H9 (cell line): ENCODE measurements around the gene ERCC4. TPM values are rescaled to one million over a fixed set of nuclear protein-coding genes. Genes with fewer than 3 reads are reported as not detected.
A peak's percentile ranks its signal among the peaks of the same experiment; 100 is the strongest.

Experiments used
- DNase-seq: peaks from one replicate; pipeline ENCODE4 v3.0.0-alpha.2; 2017
- H2AFZ ChIP-seq: one replicate; pipeline ENCODE4 v1.6.1; 2013; ENCODE audit warnings: mild to moderate bottlenecking, low read length, control low read depth, moderate library complexity
- H2AK5ac ChIP-seq: 2 replicates; pipeline ENCODE4 v1.6.1; 2013; ENCODE audit warnings: low read length, control low read depth, mixed read lengths; ENCODE audit not compliant: insufficient read length
- H2BK120ac ChIP-seq: one replicate; pipeline ENCODE4 v1.6.1; 2013; ENCODE audit warnings: low read depth, mild to moderate bottlenecking, low read length, control low read depth, inconsistent platforms; ENCODE audit not compliant: poor library complexity, severe bottlenecking
- H2BK12ac ChIP-seq: 2 replicates; pipeline ENCODE4 v1.6.1; 2013; ENCODE audit warnings: low read length, control low read depth, mixed read lengths, low read depth; ENCODE audit not compliant: insufficient read length
- H2BK15ac ChIP-seq: 2 replicates; pipeline ENCODE4 v1.6.1; 2013; ENCODE audit warnings: low read depth, low read length, control low read depth
- H2BK20ac ChIP-seq: one replicate; pipeline ENCODE4 v1.6.1; 2013; ENCODE audit warnings: low read depth, mild to moderate bottlenecking, low read length, control low read depth, inconsistent platforms; ENCODE audit not compliant: poor library complexity, severe bottlenecking
- H2BK5ac ChIP-seq: 2 replicates; pipeline ENCODE4 v1.6.1; 2013; ENCODE audit warnings: low read length, control low read depth, mixed read lengths; ENCODE audit not compliant: insufficient read length
- H3K14ac ChIP-seq: 2 replicates; pipeline ENCODE4 v1.6.1; 2013; ENCODE audit warnings: low read length, control low read depth; ENCODE audit not compliant: insufficient read depth
- H3K18ac ChIP-seq: 2 replicates; pipeline ENCODE4 v1.6.1; 2013; ENCODE audit warnings: low read depth, mild to moderate bottlenecking, mixed read lengths, low read length, control low read depth; ENCODE audit not compliant: insufficient read length
- H3K23ac ChIP-seq: 2 replicates; pipeline ENCODE4 v1.6.1; 2013; ENCODE audit warnings: low read length, control low read depth, mixed read lengths, low read depth; ENCODE audit not compliant: insufficient read length
- H3K23me2 ChIP-seq: 2 replicates; pipeline ENCODE4 v1.6.1; 2013; ENCODE audit warnings: low read depth, mild to moderate bottlenecking, mixed read lengths, low read length, control low read depth; ENCODE audit not compliant: insufficient read length, poor library complexity, severe bottlenecking
- H3K27ac ChIP-seq: 2 replicates; pipeline ENCODE4 v1.5.1; 2013; ENCODE audit warnings: low read length, control low read depth, mixed read lengths, low read depth; ENCODE audit not compliant: insufficient read length
- H3K27me3 ChIP-seq: 2 replicates; pipeline ENCODE4 v1.6.1; 2013; ENCODE audit warnings: low read length, control low read depth, inconsistent platforms; ENCODE audit not compliant: insufficient read depth
- H3K4ac ChIP-seq: 2 replicates; pipeline ENCODE4 v1.6.1; 2013; ENCODE audit warnings: low read depth, mild to moderate bottlenecking, control low read depth, inconsistent platforms, low read length, moderate library complexity
- H3K4me1 ChIP-seq: 2 replicates; pipeline ENCODE4 v1.6.1; 2013; ENCODE audit warnings: low read length, control low read depth, inconsistent platforms; ENCODE audit not compliant: insufficient read depth
- H3K4me2 ChIP-seq: 2 replicates; pipeline ENCODE4 v1.6.1; 2013; ENCODE audit warnings: low read length, control low read depth, mixed read lengths; ENCODE audit not compliant: insufficient read length, insufficient read depth
- H3K56ac ChIP-seq: 2 replicates; pipeline ENCODE4 v1.6.1; 2013; ENCODE audit warnings: low read depth, mild to moderate bottlenecking, mixed read lengths, low read length, control low read depth; ENCODE audit not compliant: insufficient read length
- H3K79me1 ChIP-seq: 2 replicates; pipeline ENCODE4 v1.6.1; 2013; ENCODE audit warnings: low read depth, mild to moderate bottlenecking, moderate library complexity, low read length, control low read depth, inconsistent platforms; ENCODE audit not compliant: insufficient read depth, poor library complexity, severe bottlenecking
- H3K79me2 ChIP-seq: 2 replicates; pipeline ENCODE4 v1.6.1; 2013; ENCODE audit warnings: low read length, control low read depth, inconsistent platforms; ENCODE audit not compliant: insufficient read depth
- H3K9ac ChIP-seq: 2 replicates; pipeline ENCODE4 v1.6.1; 2013; ENCODE audit warnings: low read length, control low read depth, mixed read lengths; ENCODE audit not compliant: insufficient read length; ENCODE audit errors: extremely low read depth
- H3K9me3 ChIP-seq: one replicate; pipeline ENCODE4 v1.6.1; 2013; ENCODE audit warnings: low read depth, low read length, inconsistent platforms; ENCODE audit not compliant: control insufficient read depth
- H3T11ph ChIP-seq: one replicate; pipeline ENCODE4 v1.6.1; 2013; ENCODE audit warnings: mild to moderate bottlenecking, low read length, control low read depth, inconsistent platforms
- H4K20me1 ChIP-seq: one replicate; pipeline ENCODE4 v1.6.1; 2013; ENCODE audit not compliant: control insufficient read depth, insufficient read length, insufficient read depth
- H4K5ac ChIP-seq: 2 replicates; pipeline ENCODE4 v1.6.1; 2013; ENCODE audit warnings: low read depth, mild to moderate bottlenecking, mixed read lengths, low read length, control low read depth; ENCODE audit not compliant: insufficient read length
- H4K8ac ChIP-seq: replicated peaks from 2 replicates; pipeline ENCODE4 v1.6.1; 2013; ENCODE audit warnings: low read length, control low read depth, mixed read lengths, low read depth; ENCODE audit not compliant: insufficient read length
- H4K91ac ChIP-seq: 2 replicates; pipeline ENCODE4 v1.6.1; 2013; ENCODE audit warnings: low read depth, mild to moderate bottlenecking, moderate library complexity, mixed read lengths, low read length, control low read depth; ENCODE audit not compliant: insufficient read length
- H3K27ac Mint-ChIP-seq, 3 experiments: 2 replicates in 2 of 3; 3 replicates in 1 of 3; pipeline ENCODE4 v1.8.0; 2020 to 2021; ENCODE audit warnings: mixed read lengths in 3 of 3, mild to moderate bottlenecking in 1 of 3, moderate library complexity in 1 of 3
- H3K27me3 Mint-ChIP-seq: 2 replicates; pipeline ENCODE4 v1.8.0; 2021; ENCODE audit warnings: low read depth, mild to moderate bottlenecking, moderate library complexity, mixed read lengths
- H3K36me3 Mint-ChIP-seq, 3 experiments: 2 replicates in 2 of 3; 3 replicates in 1 of 3; pipeline ENCODE4 v1.8.0; 2020 to 2021; ENCODE audit warnings: low read depth in 3 of 3, mixed read lengths in 3 of 3; ENCODE audit not compliant: insufficient read depth in 1 of 3
- H3K4me1 Mint-ChIP-seq, 2 experiments: 2 replicates each; pipeline ENCODE4 v1.8.0; 2020; ENCODE audit warnings: mixed read lengths in 2 of 2
- H3K4me3 Mint-ChIP-seq, 2 experiments: 2 replicates in 1 of 2; 3 replicates in 1 of 2; pipeline ENCODE4 v1.8.0; 2020 to 2021; ENCODE audit warnings: mild to moderate bottlenecking in 2 of 2, mixed read lengths in 2 of 2, moderate library complexity in 1 of 2
- H3K9me3 Mint-ChIP-seq, 2 experiments: 2 replicates in 1 of 2; 3 replicates in 1 of 2; pipeline ENCODE4 v1.8.0; 2020; ENCODE audit warnings: mild to moderate bottlenecking in 2 of 2, mixed read lengths in 2 of 2, moderate library complexity in 1 of 2
- CTCF ChIP-seq: fragments of 200-600 bp; sonication (generic); conservative IDR thresholded peaks from 3 replicates; pipeline ENCODE4 v1.8.0; 2021; ENCODE audit warnings: antibody characterized with exemption, mild to moderate bottlenecking
- WGBS: extraction: QIAGEN DNeasy Blood & Tissue Kit; methylation state at CpG from one replicate; pipeline ENCODE4 v1.1.7; 2013; ENCODE audit warnings: missing lambda C conversion rate, low lambda C conversion rate, mixed read lengths; ENCODE audit not compliant: insufficient read length; ENCODE audit errors: extremely low coverage; 5-methylcytosine and 5-hydroxymethylcytosine counted together
- total RNA-seq: library from RNA; stranded (reverse); gene quantifications from 2 replicates; pipeline ENCODE4 v1.2.1, GENCODE V29; 2021

Gene ERCC4
- total RNA-seq, 1 experiment from 2014 or later = 15.6 TPM

GRCh38 chr16:13939821-13940220 lies 19.9 kb downstream of the ERCC4 start:
- Histone ChIP-seq H4K91ac (no peak overlapping the region), H2AK5ac (no peak overlapping the region), H4K8ac (no peak overlapping the region), H3K27ac (no peak overlapping the region), H3K23me2 (no peaks in the 10 kb centered on the region), H3K27me3 (no peaks in the 10 kb centered on the region), H4K5ac (no peak overlapping the region), H3K4ac (no peak overlapping the region), H2BK12ac (no peak overlapping the region), H2BK15ac (no peak overlapping the region), H2BK20ac (no peak overlapping the region), H3K79me1 (no peaks in the 10 kb centered on the region), H3K18ac (no peak overlapping the region), H3K14ac (no peak overlapping the region), H2AFZ (no peak overlapping the region), H3T11ph (no peak overlapping the region), H4K20me1 (no peaks in the 10 kb centered on the region), H2BK120ac (no peak overlapping the region), H2BK5ac (no peak overlapping the region), H3K56ac (no peak overlapping the region), H3K23ac (no peak overlapping the region), H3K9me3 (no peaks in the 10 kb centered on the region), H3K79me2 (no peaks in the 10 kb centered on the region), H3K4me1 (no peaks in the 10 kb centered on the region), H3K4me2 (no peak overlapping the region), H3K9ac (no peak overlapping the region)
- no peaks in the 10 kb centered on the region for H3K9me3 Mint-ChIP-seq
- DNase-seq = no peak
- H3K4me3 Mint-ChIP-seq = no peak overlapping the region
- H3K27me3 Mint-ChIP-seq = no peaks in the 10 kb centered on the region
- TF ChIP-seq CTCF = no peak
- H3K36me3 Mint-ChIP-seq = peaks cover 6 to 33% (median 24%) of the 10 kb centered on the region in 3 experiments; a peak in 5 of 7 replicates
- peaks cover 9 to 10% of the 10 kb centered on the region in 2 experiments for H3K4me1 Mint-ChIP-seq
- H3K27ac Mint-ChIP-seq = peak overlapping the region in 2 of 3 experiments; percentile 15 to 57; a peak in 1 of 7 replicates
- no CpG with 5 or more reads among the region's 5 CpGs for WGBS
